ENCODE results near the gene AQP5. TPM values are rescaled to one million over a fixed set of nuclear protein-coding genes. Genes with fewer than 3 reads are reported as not detected.
A peak's percentile ranks its signal among the peaks of the same experiment; 100 is the strongest.

AQP5 gene
- total RNA-seq (2014; rRNA removed; shearing (Covaris generic)): not detected in 2 replicates

- no peak for DNase-seq (ENCODE audit: low read depth)
These were observed at the start of gene AQP5 for GRCh38 chr12:49961111-49961922. Gene AQP5, plus strand, starts transcription at chr12:49961872. Its CDS starts 146 bp downstream, at chr12:49962018.

DNA sequence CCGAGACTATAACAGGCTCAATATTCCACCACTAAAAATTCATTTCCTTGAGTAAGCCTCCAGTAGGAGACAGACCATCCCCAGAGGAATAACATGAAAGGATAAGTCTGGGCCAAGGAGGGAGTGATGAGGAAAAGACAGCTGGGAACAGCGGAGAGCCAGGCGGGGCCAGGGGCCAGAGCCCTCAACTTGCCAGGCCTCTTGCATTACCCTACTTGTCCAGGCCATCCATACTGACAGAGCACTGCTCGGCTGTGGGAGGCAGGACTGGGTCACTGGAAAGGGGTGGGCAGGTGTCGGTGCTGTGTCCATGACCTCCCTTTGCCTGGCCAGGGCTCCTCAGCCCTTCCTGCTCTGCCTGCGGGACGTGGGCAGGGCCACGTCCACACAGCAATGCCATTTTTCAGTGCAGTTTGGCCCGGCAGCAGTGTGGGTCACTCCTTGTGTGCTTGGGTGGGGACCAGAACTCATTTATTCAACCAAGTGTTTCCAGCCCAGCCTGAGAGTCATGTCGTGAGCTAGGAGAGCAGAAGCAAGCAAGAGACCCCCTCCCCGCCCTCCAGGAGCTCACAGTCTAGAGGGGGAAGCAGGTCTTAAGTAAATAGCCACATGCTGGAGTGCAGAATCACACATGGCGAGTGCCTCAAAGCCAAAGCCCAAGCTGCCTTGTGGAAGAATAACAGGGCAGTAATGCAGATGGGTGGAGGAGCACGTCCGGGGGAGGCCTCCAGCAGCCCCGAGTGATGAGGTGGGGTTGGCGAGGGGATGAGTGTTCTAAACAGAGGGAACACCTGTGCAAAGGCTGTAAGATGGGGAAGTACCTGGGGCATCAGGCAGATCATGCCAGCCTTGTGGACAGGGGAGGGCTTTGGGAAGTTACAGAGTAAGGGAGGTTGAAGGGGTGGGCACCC, 49.1 kb upstream of the AQP5 start:
- no peak for DNase-seq (ENCODE audit: low read depth)

DNA sequence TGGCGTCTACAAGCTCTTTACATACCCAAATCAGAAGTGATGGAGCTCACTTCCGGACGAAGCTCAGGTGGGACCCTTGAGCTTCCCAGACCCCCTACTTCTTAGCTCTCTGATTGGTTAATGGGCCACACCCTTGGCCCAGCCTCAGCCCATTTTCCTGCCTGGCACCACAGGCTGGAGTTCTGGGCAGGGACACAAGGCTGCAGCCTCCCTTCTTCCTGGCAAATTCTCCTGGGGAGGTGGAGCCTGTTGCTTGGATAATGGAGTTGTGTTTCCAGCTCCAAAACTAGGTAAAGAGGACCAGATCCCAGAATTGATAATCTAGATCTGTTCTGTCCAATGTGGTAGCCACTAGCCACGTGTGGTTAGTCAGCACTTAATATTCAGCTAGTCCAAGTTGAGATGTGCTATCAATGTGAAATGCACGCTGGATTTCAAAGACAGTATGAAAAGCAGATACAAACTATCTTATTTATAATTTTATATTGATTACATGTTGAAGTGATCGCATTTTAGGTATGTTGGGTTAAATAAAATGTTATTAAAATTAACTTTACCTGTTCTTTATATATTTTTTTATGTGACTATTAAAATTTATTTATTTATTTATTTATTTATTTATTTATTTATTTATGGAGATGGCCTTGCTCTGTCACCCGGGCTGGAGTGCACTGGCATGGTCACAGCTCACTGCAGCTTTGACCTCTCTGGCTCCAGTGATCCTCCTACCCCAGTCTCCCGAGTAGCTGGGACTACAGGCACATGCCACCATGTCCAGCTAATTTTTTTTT, 45.3 kb upstream of the AQP5 start:
- DNase-seq (ENCODE audit: low read depth): no peak

GRCh38 chr12:49917166-49917787, 44.4 kb upstream of the AQP5 start:
- DNase-seq (ENCODE audit: low read depth): no peak

DNA sequence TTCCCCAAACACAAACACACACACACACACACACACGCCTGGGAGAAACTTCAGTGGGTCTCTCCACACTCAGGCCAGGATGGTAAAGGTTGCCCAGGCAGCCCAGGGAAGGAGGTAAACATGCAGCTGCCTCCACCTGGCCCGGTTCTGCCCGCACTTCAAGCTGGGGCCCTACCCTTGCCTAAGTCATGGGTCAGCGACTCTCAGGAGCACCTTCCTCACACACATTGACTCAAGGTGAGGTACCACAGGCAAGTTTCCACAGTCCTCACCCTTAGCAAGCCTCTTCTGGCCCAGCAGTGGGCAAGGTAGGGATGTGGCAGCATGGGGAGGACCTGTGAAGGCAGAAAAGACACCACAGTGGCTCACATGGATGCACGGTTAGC, 43.9 kb upstream of the AQP5 start:
- no peak for DNase-seq (ENCODE audit: low read depth)

DNA sequence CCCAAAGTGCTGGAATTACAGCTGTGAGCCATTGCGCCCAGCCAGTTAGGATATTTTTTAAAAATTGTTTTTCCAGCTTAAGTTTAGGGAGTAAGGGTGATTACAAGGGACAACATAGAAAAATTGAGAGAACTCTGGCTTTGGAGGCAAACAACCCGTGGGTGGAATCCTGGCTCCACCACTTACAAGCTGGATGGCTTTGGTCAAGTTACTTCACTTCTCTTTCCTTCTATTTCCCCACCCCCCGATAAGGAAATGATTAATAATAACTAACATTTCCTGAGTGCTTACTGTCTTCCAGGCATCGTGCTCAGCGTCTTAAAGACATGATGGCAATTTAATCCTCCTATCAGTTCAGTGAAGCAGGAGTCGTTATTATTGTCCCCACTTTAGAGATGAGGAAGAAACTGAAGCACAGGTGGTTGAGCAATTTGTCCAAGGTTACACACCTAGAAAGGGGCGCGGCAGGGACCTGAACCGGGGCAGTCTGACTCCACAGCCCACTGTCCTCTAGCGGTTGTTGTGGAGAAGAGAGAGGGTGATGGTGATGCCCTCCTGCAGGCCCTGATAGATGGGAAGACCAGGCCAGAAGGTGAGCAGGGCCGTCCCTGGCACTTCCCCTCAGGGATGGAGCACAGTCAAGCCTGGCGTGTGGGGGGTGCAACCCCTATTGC, 41.3 kb upstream of the AQP5 start:
- no peak for DNase-seq (ENCODE audit: low read depth)

- no peak for DNase-seq (ENCODE audit: low read depth)
These were observed 40.8 kb upstream of the AQP5 start for GRCh38 chr12:49920915-49921286.

DNA sequence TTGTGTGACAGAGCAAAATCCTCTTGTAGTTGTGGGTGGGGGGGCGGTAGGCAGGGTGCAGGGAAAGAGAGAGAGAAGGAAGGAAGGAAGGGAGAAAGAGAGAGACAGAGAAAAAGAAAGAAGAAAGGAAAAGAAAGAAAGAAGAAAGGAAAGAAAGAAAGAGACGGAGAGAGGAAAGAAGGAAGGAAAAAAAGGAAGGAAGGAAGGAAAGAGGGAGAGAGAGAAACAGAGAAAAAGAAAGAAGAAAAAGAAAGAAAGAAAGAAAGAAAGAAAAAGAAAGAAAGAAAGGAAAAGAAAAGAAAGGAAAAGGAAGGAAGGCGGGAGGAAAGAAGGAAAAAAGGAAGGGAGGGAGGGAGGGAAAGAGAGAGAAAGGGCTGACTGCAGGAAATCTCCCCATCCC, 40.4 kb upstream of the AQP5 start:
- no peak for DNase-seq (ENCODE audit: low read depth)

GRCh38 chr12:49921936-49922335, 39.7 kb upstream of the AQP5 start:
- DNase-seq (ENCODE audit: low read depth): no peak

GRCh38 chr12:49922349-49923034, 39.2 kb upstream of the AQP5 start:
- no peak for DNase-seq (ENCODE audit: low read depth)

DNA sequence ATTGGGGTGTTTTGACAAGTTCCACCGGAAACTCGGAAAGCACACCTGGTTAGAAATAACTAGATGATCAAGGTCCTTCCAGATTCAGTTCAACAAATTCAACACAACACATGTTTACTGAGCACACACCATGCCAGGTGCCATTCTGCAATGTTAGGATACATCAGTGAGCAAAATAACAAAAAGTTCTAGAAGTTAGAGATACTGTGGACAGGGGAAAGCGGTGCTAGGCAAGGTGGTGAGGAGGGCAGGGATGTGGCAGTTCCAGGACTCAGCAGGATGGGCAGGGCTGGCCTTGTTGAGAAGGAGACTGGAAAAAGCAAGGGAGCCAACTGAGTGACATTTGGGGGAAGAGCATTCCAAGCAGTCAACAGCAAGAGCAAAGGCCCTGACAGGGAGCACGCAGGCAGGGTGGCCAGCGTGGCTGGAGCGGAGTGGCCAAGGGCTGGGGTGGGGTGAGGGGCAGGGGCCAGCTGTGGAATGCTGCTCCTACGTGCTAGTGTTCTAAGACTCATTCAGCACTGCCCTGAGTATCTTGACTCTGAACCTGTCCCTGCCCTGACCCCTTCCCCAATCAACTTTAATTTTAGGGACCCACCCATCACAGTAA, 38.5 kb upstream of the AQP5 start:
- DNase-seq (ENCODE audit: low read depth): no peak

- DNase-seq (ENCODE audit: low read depth): no peak
These were observed 37.7 kb upstream of the AQP5 start for GRCh38 chr12:49923880-49924556.

- no peak for DNase-seq (ENCODE audit: low read depth)
These were observed 36.9 kb upstream of the AQP5 start for GRCh38 chr12:49924628-49925246.

- DNase-seq (ENCODE audit: low read depth): no peak
These were observed 36.1 kb upstream of the AQP5 start for GRCh38 chr12:49925433-49926204.

- DNase-seq (ENCODE audit: low read depth): no peak
These were observed 33.2 kb upstream of the AQP5 start for GRCh38 chr12:49928471-49928870.

GRCh38 chr12:49929581-49929980, 32.1 kb upstream of the AQP5 start:
- no peak for DNase-seq (ENCODE audit: low read depth)

DNA sequence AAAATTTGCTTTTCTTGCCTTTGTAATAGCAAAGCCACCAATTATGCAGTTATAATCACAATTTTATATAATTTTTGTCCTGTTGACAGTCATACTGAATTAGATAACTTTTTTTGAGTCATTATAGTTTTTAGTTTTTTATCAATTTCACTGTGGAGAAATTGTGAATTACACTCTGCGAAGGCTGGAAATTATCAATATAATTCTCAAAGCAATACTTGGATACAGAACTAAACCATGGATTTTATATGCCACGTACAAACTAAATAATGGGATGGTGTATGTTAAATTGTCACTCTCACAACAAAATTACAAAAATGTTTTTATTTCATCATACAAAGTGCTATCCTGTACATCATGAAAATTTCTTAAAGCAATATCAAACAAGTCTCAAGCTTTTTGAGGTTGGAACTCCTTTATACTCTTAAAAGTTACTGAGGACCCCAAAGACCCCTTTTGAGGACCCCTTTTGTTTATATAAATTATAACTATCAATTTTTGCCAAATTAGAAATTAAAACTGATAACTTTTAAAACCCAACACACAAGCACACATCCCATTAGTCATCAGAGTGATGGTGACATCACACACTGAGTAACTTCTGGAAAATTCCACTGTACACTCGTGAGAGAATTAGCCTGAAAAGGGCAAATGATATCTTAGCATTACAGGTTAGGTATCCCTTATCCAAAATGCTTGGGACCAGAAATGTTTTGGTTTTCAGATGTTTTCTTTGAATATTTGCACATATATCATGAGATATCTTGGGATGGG, 31.0 kb upstream of the AQP5 start:
- peak; percentile 53 for DNase-seq (ENCODE audit: low read depth)
